Caco-2 (cell line): ENCODE results near the gene SNPH. TPM values are rescaled to one million over a fixed set of nuclear protein-coding genes. Genes with fewer than 3 reads are reported as not detected.

Experiments used
- BruUV-seq: library from RNA; stranded (reverse); fragments of 400-500 nt; replicated peaks from 2 replicates; lab custom pipeline; 2021; lab: Mats Ljungman, UMichigan
- CTCF ChIA-PET: fragments of 300-600 bp; sonication (Branson Sonifier 250); formaldehyde crosslinking; loops from one replicate; lab custom pipeline; 2022; ENCODE audit warnings: antibody characterized with exemption; lab: Charles Lee
- POLR2A ChIA-PET: fragments of 300-600 bp; sonication (Branson Sonifier 250); formaldehyde crosslinking; loops from one replicate; lab custom pipeline; 2022; ENCODE audit warnings: antibody characterized with exemption; lab: Charles Lee
- DNase-seq, 2 experiments: peaks; one replicate each; pipeline versions ENCODE4 v3.0.0 to v3.0.0-alpha.2; 2020 to 2022
- H3K27me3 ChIP-seq: replicated peaks from 2 replicates; pipeline ENCODE4 v1.6.0; 2011; ENCODE audit warnings: low read length; ENCODE audit not compliant: control insufficient read depth, insufficient read depth
- H3K36me3 ChIP-seq: 2 replicates; pipeline ENCODE4 v1.5.1; 2011; ENCODE audit warnings: low read length; ENCODE audit not compliant: control insufficient read depth, insufficient read depth
- H3K4me1 ChIP-seq: fragments of 250-450 bp; sonication (Bioruptor Pico); 2 replicates; pipeline ENCODE4 v1.5.1; 2020; ENCODE audit warnings: mild to moderate bottlenecking
- H3K4me3 ChIP-seq: 2 replicates; pipeline ENCODE4 v1.5.1; 2011; ENCODE audit warnings: low read depth, mild to moderate bottlenecking, control low read depth, low read length
- H3K9me3 ChIP-seq: fragments of 250-450 bp; sonication (Bioruptor Pico); 2 replicates; pipeline ENCODE4 v1.5.1; 2020; ENCODE audit warnings: mild to moderate bottlenecking, moderate library complexity
- H3K27ac Mint-ChIP-seq: one replicate; pipeline ENCODE4 v1.8.0; 2022; ENCODE audit warnings: mixed read lengths; ENCODE audit not compliant: unreplicated experiment
- H3K27me3 Mint-ChIP-seq: one replicate; pipeline ENCODE4 v1.8.0; 2022; ENCODE audit warnings: mixed read lengths; ENCODE audit not compliant: insufficient read depth, unreplicated experiment
- H3K36me3 Mint-ChIP-seq: one replicate; pipeline ENCODE4 v1.8.0; 2022; ENCODE audit warnings: mild to moderate bottlenecking, mixed read lengths; ENCODE audit not compliant: insufficient read depth, unreplicated experiment
- H3K4me1 Mint-ChIP-seq: one replicate; pipeline ENCODE4 v1.8.0; 2022; ENCODE audit warnings: low read depth, mixed read lengths; ENCODE audit not compliant: unreplicated experiment
- H3K4me3 Mint-ChIP-seq: one replicate; pipeline ENCODE4 v1.8.0; 2022; ENCODE audit warnings: mild to moderate bottlenecking, moderate library complexity, mixed read lengths; ENCODE audit not compliant: unreplicated experiment
- H3K9me3 Mint-ChIP-seq: one replicate; pipeline ENCODE4 v1.8.0; 2022; ENCODE audit warnings: mixed read lengths; ENCODE audit not compliant: unreplicated experiment
- intact Hi-C: fragments of 100-400 bp; cut with micrococcal nuclease; formaldehyde crosslinking; loops from one replicate; pipeline ENCODE4 v1.10.0; 2022; ENCODE audit not compliant: unreplicated experiment
- total RNA-seq: library from RNA; stranded (reverse); gene quantifications from 2 replicates; pipeline ENCODE4 v1.2.3, GENCODE V29; 2022
- TF ChIP-seq, protein P1 (sequence below), 2 experiments: fragments of 200-600 bp in 1 of 2; IDR thresholded peaks; 1 replicate in 1 of 2; 2 replicates in 1 of 2; pipeline versions ENCODE4 v1.5.1 to v1.8.0; 2011 to 2022; ENCODE audit warnings: antibody characterized with exemption in 1 of 2, control low read depth in 1 of 2, inconsistent platforms in 1 of 2, low read depth in 1 of 2, low read length in 1 of 2, mild to moderate bottlenecking in 1 of 2, moderate library complexity in 1 of 2; ENCODE audit not compliant: insufficient read depth in 1 of 2, severe bottlenecking in 1 of 2, unreplicated experiment in 1 of 2

The SNPH gene
- total RNA-seq, 1 experiment from 2014 or later: 0.36 TPM

DNA sequence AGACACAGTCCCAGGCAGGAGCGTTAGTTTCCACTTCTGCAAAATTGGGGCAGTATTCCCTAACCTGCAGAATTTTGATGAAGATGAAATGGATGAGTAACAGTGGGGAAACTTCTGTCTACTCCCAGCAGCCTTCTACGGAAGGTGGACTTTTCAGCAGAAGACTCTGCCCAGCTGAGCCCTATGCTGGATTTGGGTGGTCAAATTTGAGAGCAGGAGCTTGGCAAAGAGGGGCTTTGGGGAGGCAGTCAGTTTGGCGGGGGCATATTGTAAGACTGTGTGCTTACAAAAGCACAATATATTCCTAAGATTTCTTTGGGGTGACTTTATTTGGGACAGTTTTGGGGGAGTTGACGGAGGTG lies 68.3 kb downstream of the SNPH start:
- no peaks in the 10 kb centered on the region for H3K27me3 ChIP-seq
- H3K27me3 Mint-ChIP-seq: no peaks in the 10 kb centered on the region
- H3K36me3 ChIP-seq: peaks cover 4% of the 10 kb centered on the region
- no peak overlapping the region for H3K4me3 ChIP-seq
- no peak overlapping the region for H3K27ac Mint-ChIP-seq
- TF ChIP-seq, protein P1, sequence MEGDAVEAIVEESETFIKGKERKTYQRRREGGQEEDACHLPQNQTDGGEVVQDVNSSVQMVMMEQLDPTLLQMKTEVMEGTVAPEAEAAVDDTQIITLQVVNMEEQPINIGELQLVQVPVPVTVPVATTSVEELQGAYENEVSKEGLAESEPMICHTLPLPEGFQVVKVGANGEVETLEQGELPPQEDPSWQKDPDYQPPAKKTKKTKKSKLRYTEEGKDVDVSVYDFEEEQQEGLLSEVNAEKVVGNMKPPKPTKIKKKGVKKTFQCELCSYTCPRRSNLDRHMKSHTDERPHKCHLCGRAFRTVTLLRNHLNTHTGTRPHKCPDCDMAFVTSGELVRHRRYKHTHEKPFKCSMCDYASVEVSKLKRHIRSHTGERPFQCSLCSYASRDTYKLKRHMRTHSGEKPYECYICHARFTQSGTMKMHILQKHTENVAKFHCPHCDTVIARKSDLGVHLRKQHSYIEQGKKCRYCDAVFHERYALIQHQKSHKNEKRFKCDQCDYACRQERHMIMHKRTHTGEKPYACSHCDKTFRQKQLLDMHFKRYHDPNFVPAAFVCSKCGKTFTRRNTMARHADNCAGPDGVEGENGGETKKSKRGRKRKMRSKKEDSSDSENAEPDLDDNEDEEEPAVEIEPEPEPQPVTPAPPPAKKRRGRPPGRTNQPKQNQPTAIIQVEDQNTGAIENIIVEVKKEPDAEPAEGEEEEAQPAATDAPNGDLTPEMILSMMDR (IDR thresholded peaks at IDR 0.05; ENCODE audit: insufficient read depth in 1 of 2, low read depth in 1 of 2, low read length in 1 of 2, severe bottlenecking in 1 of 2, unreplicated experiment in 1 of 2): no peak
- CTCF ChIA-PET: interaction anchor here (0.7 to 1.4 kb wide), 2 partner anchors 9 to 73 kb away, joined by 3 read pairs; no protein-coding TSS in a partner anchor
- no peak for DNase-seq
- no peak overlapping the region for H3K4me3 Mint-ChIP-seq
- BruUV-seq: no TSS peak
- H3K9me3 Mint-ChIP-seq: no peaks in the 10 kb centered on the region
- POLR2A ChIA-PET: interaction anchor here (1.4 kb wide), 1 partner anchor 9 kb away, joined by 5 read pairs; no protein-coding TSS in a partner anchor
- peaks cover 27% of the 10 kb centered on the region for H3K36me3 Mint-ChIP-seq
- intact Hi-C loops: no loop called here
- H3K4me1 ChIP-seq: no peaks in the 10 kb centered on the region
- no peaks in the 10 kb centered on the region for H3K4me1 Mint-ChIP-seq
- no peaks in the 10 kb centered on the region for H3K9me3 ChIP-seq

DNA sequence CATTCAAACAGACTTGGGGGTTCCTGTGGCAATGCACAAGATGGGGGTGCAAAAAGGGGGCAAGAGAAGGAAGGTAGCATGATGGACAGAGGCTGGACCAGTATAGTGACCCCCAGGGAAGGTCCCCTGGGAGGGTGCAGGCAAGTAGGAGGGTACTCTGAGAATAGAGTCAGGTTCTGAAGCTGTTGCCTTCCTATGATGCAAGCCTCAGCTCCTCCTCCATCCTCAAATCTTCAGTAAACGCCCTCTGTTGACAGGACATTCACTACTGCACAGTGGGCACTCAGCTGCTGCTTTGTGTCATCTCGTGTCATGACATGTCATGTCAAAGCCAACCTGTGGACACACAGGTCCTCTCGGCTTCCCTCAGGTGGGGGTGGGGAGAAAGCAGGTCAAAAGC lies 68.7 kb downstream of the SNPH start:
- Mint-ChIP-seq H3K4me1 (no peaks in the 10 kb centered on the region), H3K9me3 (no peaks in the 10 kb centered on the region), H3K27me3 (no peaks in the 10 kb centered on the region), H3K27ac (no peak overlapping the region), H3K36me3 (peaks cover 23% of the 10 kb centered on the region), H3K4me3 (no peak overlapping the region)
- Histone ChIP-seq H3K4me3 (no peak overlapping the region), H3K4me1 (peaks cover 3% of the 10 kb centered on the region), H3K36me3 (peaks cover 4% of the 10 kb centered on the region), H3K27me3 (no peaks in the 10 kb centered on the region), H3K9me3 (no peaks in the 10 kb centered on the region)
- TF ChIP-seq, protein P1 (IDR thresholded peaks at IDR 0.05; ENCODE audit: insufficient read depth in 1 of 2, low read depth in 1 of 2, low read length in 1 of 2, severe bottlenecking in 1 of 2, unreplicated experiment in 1 of 2): no peak
- no peak for DNase-seq
- POLR2A ChIA-PET: interaction anchor here (1.4 kb wide), 1 partner anchor 9 kb away, joined by 5 read pairs; no protein-coding TSS in a partner anchor
- CTCF ChIA-PET: interaction anchor here (0.7 to 1.4 kb wide), 2 partner anchors 9 to 74 kb away, joined by 3 read pairs; no protein-coding TSS in a partner anchor
- no TSS peak for BruUV-seq
- intact Hi-C loops: no loop called here

DNA sequence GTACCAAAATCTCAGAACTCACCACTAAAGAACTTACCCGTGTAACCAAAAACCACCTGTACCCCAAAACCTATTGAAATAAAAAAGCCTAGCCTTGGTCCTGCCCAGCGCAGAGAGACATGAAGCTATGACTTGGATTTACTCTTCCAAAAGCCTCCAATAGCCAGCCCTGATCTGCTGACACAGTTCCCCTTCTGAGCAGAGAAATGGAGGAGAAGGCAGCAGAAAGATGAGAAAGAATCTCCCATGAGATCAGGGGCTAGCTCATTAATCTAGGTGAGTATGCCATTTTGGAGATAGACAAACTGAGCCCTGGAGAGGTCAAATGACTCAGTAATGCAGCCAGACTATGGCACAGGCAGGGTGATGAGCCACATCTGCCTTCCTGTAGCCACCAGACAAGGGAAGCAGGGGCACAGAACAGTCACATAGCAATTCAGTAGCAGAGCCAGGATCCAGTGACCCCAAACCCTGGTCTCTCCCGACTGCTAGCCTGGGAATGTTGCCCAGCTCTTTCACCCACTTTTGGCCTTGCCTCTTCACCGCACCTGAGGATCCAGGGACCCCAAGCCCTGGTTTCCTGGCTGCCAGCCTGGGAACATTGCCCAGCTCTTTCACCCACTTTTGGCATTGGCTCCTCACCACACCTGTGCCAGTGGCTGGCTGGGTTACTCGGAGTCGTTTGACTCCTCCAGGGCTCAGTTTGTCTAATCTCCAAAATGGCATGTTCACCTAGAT lies 70.0 kb downstream of the SNPH start:
- H3K4me3 Mint-ChIP-seq: no peak overlapping the region

More for the DNA sequence above, 70.0 kb downstream of the SNPH start:
- Mint-ChIP-seq H3K4me1 (no peaks in the 10 kb centered on the region), H3K36me3 (peaks cover 21% of the 10 kb centered on the region), H3K27ac (no peak overlapping the region), H3K9me3 (no peaks in the 10 kb centered on the region), H3K27me3 (no peaks in the 10 kb centered on the region)
- BruUV-seq: no TSS peak
- CTCF ChIA-PET: no interaction called here
- TF ChIP-seq, protein P1 (IDR thresholded peaks at IDR 0.05; ENCODE audit: insufficient read depth in 1 of 2, low read depth in 1 of 2, low read length in 1 of 2, severe bottlenecking in 1 of 2, unreplicated experiment in 1 of 2): no peak
- intact Hi-C loops: no loop called here
- H3K4me3 ChIP-seq: no peak overlapping the region
- DNase-seq: no peak
- POLR2A ChIA-PET: no interaction called here
- no peaks in the 10 kb centered on the region for H3K27me3 ChIP-seq
- peaks cover 7% of the 10 kb centered on the region for H3K4me1 ChIP-seq
- H3K36me3 ChIP-seq: peaks cover 3% of the 10 kb centered on the region
- no peaks in the 10 kb centered on the region for H3K9me3 ChIP-seq
